A673 (cell line): ENCODE measurements around the gene NFKBIE.

Source experiments
- CTCF ChIP-seq: fragments of 300-800, 200-600 bp; sonication (generic); conservative IDR thresholded peaks from 2 replicates; pipeline ENCODE4 v1.5.1; 2017; ENCODE audit warnings: low read depth, mild to moderate bottlenecking, antibody characterized with exemption, low read length, moderate library complexity, mixed read lengths
- EZH2 ChIP-seq: fragments of 200-600 bp; sonication (generic); IDR thresholded peaks from 2 replicates; pipeline ENCODE4 v1.6.1; 2017; ENCODE audit warnings: borderline replicate concordance, low read depth, mild to moderate bottlenecking, mixed read lengths, antibody characterized with exemption, low read length; ENCODE audit not compliant: poor library complexity, severe bottlenecking

- TF ChIP-seq CTCF, result no peak
- no peak for TF ChIP-seq EZH2
Measured at GRCh38 chr6:44285552-44286284, 20.4 kb upstream of the NFKBIE start.
